GM06990 (cell line): Measurements from ENCODE around the gene GART.
"Not testable (repeated sequence)": the region's sequence is repeated elsewhere in the genome, so short reads cannot be mapped to it uniquely, and the experiment has no call there.

Source experiments
- DNase-seq: peaks from one replicate; pipeline ENCODE4 v3.0.0-alpha.2; 2011; ENCODE audit not compliant: insufficient read length; ENCODE audit errors: extremely low read depth
- H3K27me3 ChIP-seq: replicated peaks from 2 replicates; pipeline ENCODE4 v1.6.0; 2011; ENCODE audit warnings: low read length; ENCODE audit not compliant: control insufficient read depth, insufficient read depth
- H3K36me3 ChIP-seq: 2 replicates; pipeline ENCODE4 v1.5.1; 2011; ENCODE audit warnings: low read length; ENCODE audit not compliant: control insufficient read depth, insufficient read depth
- H3K4me3 ChIP-seq: replicated peaks from 2 replicates; pipeline ENCODE4 v1.5.1; 2011; ENCODE audit warnings: low read depth, mild to moderate bottlenecking, control low read depth, low read length
- TF ChIP-seq, protein P1 (sequence below): IDR thresholded peaks from 2 replicates; pipeline ENCODE4 v1.5.1; 2011; ENCODE audit warnings: low read length, control low read depth, mild to moderate bottlenecking, inconsistent platforms; ENCODE audit not compliant: insufficient read depth, poor library complexity, severe bottlenecking

Gene GART

DNA sequence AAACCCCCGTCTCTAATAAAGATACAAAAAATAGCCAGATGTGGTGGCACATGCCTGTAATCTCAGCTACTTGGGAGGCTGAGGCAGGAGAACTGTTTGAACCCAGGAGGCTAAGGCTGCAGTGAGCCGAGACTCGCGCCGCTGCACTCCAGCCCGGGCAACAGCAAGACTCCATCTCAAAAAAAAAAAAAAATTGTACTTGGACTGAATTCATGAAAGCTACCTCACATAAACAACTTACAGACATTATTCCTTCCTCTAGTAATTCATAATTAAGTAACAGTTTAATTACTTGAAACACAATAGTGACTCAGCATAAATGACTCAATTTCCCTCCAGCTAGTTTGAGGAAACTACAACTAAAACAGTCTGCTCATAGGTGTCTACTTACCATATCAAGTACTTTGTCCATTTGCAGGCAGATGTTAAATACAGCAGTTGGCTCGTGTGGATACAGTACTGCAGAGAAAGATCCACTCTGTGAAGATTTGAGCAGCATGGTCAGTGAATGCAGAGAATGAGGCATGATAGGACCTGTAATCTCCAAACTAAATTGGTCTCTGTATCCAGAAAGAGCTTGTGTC is 37.1 kb upstream of the GART start:
- no peaks in the 10 kb centered on the region for H3K27me3 ChIP-seq
- no peak for DNase-seq
- H3K36me3 ChIP-seq, result peaks cover 11% of the 10 kb centered on the region
- TF ChIP-seq, protein P1, sequence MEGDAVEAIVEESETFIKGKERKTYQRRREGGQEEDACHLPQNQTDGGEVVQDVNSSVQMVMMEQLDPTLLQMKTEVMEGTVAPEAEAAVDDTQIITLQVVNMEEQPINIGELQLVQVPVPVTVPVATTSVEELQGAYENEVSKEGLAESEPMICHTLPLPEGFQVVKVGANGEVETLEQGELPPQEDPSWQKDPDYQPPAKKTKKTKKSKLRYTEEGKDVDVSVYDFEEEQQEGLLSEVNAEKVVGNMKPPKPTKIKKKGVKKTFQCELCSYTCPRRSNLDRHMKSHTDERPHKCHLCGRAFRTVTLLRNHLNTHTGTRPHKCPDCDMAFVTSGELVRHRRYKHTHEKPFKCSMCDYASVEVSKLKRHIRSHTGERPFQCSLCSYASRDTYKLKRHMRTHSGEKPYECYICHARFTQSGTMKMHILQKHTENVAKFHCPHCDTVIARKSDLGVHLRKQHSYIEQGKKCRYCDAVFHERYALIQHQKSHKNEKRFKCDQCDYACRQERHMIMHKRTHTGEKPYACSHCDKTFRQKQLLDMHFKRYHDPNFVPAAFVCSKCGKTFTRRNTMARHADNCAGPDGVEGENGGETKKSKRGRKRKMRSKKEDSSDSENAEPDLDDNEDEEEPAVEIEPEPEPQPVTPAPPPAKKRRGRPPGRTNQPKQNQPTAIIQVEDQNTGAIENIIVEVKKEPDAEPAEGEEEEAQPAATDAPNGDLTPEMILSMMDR, result no peak
- H3K4me3 ChIP-seq, result no peak overlapping the region

DNA sequence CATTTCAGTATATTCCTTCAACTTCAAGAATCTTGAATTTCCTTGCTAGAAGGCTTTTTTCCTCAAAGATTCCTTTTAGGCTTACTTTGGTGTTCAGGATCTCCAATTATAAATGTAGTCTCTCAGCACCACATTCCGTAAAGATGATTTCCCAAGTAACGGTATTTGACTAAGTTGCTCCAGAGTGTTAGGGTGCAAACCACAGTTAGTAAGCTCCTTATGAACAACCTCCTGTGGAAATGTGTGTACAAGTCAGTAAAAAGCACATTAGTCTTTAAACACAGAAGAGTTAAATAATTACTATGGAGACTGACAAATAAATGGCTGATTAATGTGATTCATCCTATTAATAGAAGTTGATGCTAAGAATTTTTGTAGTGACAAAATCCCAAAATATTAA is 36.3 kb upstream of the GART start:
- TF ChIP-seq, protein P1, result no peak
- Histone ChIP-seq H3K36me3 (peaks cover 13% of the 10 kb centered on the region), H3K4me3 (no peak overlapping the region), H3K27me3 (no peaks in the 10 kb centered on the region)
- no peak for DNase-seq

DNA sequence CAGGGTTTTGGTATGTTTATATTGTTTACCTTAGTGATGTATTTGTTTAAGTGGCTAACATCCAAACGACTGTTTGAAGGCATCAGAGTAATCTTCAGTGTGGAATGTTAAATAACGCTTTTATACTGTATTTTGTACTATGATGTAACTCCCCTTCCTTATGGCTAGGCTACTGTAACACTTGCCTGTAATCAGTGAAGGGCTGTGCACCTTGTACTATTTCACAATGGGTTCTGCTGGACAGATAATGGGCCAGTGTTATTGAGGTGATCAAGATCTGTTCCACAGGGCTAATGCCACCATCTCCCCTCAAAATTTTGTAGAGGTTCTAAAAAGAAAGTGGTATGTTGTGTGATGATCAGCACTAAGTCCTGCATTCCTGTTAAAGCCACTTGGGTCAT is 34.8 kb upstream of the GART start:
- peaks cover 12% of the 10 kb centered on the region for H3K36me3 ChIP-seq
- not testable (repeated sequence) for DNase-seq, H3K4me3 ChIP-seq, H3K27me3 ChIP-seq

DNA sequence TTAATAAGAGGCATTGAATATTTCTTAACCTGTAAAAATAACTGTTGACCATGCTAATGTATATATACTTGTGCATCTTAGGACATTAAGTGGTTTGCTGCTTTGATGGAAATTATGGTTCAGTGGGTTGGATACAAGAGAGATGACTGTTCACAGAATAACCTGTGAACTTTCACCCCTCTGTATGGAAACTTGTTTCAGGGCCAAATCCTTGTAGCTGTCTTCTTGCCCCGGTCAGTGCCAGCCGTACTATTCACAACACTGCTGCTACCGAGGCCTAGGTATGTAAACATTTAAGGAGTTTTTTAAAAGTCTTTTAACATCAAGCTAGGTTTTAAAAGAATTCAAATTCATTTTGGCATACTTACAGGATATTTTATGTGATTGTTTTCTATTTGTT is 30.4 kb upstream of the GART start:
- peaks cover 20% of the 10 kb centered on the region for H3K36me3 ChIP-seq
- no peaks in the 10 kb centered on the region for H3K27me3 ChIP-seq
- no peak overlapping the region for H3K4me3 ChIP-seq
- TF ChIP-seq, protein P1, result no peak
- no peak for DNase-seq

DNA sequence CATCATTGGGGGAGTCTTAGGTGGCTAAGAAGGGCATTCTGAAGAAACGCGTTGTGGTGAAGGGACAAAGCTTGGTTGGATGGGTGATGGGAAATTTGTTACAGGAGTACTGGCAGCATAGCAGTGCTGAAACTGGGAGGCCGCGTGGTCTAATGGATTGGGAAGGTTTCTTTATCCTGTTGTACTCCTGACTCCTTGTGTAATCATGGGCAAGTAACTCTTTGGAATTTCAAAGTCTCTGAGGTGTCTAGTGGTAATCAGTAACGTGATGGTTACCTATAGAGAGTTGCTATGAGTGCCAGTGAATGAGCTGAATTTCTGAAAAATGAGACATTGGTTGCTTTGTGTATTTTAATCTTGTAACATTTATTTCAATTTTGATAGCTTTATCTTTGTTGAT is 28.1 kb upstream of the GART start:
- peaks cover 14% of the 10 kb centered on the region for H3K36me3 ChIP-seq
- DNase-seq, result no peak
- H3K4me3 ChIP-seq, result no peak overlapping the region
- no peaks in the 10 kb centered on the region for H3K27me3 ChIP-seq
- TF ChIP-seq, protein P1, result no peak

DNA sequence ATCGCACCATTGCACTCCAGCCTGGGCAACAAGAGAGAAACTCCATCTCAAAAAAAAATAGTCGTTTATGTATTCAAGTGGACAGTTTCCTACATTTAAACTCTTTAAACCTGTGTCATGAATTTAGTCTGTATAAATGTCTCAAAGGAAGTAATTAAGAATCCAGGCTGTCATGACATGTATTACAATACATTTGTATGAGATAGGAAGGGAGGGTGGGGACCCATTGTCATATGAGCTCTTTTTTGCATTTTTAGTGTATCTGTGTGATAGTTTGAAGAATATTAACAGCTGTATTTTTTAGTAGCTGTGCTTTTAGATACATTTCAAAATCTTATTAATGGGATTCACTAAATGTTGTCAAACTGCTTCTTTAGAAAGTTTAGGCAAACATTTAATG is 26.5 kb upstream of the GART start:
- no peak for DNase-seq
- no peak overlapping the region for H3K4me3 ChIP-seq
- H3K27me3 ChIP-seq, result no peaks in the 10 kb centered on the region
- H3K36me3 ChIP-seq, result peaks cover 9% of the 10 kb centered on the region
- TF ChIP-seq, protein P1, result no peak
